NCI-H187 (cell line): ENCODE results near the gene NFRKB.

Source experiments
- DNase-seq, 2 experiments: peaks; one replicate each; lab custom pipeline; 2025; lab: John Stamatoyannopoulos, UW

Gene NFRKB

DNA sequence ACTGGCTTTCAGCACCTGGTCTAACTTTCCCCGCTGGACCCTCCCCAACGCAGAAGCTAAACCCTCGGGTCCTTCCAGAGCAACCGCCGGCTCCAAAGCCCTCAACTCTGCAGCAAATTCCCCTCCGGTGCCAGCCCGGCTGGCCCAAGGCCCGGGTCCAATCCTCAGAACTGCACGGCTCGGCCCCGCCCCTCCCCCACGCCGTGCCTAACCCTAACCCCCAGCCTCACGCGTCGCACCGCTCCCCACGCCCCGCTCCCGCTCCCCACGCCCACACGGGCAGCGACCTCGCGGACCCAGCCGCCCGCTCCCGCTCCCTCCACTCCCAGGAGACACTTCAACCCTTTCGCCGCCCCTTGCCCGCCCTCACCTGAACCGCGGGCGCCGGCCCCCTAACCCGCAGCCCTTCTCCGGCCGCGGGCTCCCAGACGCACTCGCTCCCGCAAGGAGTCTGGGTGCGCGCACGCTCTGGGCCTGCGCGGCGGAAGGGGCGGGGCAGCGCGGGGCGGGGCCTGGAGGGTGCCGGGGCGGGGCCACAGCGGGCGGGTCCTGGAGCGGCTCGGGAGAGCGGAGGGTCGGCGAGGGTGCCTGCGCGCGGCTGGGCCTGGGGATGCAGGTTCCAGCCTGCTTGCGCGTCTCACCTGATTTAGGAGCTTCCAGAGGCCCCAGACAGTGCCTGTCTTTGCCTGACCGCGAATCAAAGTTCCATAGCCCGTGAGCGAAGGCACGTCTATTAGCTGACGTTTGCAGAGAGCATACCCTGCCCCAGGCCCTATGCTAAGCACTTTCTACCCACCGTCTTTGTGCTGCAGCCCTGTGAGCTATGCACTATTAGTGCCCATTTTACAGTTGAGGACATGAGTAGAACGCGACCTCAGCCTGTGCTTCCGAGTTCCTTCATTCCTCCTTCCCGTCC lies at the start of gene NFRKB:
TSS of gene NFRKB (minus strand) at position 453 of the 916 bp plus-strand sequence. CDS start 2,729 bp downstream, outside the sequence.
- peak; percentile 42 to 74 for DNase-seq

DNA sequence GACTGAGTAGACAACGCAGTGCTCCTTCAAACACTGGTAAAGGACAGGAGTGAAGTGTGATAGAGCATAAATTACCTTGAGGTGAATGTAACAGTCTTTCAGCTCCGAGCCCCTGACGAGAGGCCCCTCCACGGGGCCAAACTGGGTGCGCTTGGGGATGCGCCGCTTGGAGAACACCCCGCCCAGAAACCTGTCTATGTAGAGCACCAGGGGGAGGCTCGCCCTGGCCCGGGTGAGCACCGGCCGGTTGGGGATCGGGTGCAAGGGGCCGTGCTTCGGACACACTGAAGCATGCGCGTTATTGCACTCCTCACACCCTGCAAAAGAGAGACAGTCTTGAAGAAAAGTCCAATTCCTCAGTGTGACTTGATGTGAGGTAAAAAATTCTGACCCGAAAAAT lies 49.3 kb upstream of the NFRKB start:
- no peak for DNase-seq

DNA sequence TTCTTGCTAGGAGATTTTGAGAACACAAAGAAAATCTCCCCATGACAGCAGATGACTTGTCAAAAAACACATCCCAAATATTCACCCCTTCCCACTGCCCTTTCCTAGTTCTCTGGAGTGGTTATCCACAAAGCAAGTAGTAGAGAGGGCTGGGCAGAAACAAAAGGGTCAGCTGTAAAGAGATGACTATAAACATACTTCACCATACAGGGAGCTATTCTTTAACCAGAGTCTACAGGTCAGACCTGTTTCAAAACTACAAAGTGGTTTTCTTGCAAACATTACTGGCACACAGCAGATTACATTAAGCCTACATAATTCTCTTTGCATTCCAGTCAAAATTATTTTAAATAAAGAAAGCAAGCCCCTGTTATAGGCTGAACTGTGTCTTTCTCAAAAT lies 47.7 kb upstream of the NFRKB start:
- no peak for DNase-seq

GRCh38 chr11:129939510-129939909 lies 44.1 kb upstream of the NFRKB start:
- no peak for DNase-seq

DNA sequence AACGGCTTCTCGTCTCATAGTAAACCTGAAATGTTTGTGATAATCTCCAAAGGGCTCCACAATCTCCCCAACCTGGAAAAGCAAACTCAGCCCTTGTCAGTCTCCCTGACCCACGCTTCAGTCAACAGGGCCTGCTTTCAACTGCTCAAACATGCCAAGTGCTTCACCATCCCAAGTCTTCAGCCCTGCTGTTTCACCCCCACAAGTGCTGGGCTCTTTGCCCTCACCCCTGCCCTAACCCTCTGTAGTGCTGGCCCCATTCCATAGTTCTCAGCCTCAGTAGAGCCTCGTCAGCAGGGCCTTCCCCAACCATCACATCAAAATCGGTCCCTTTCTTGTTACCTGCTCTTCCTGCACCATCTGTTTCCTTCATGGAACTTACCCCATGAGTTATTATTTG lies 43.4 kb upstream of the NFRKB start:
- no peak for DNase-seq

GRCh38 chr11:129937592-129938238 lies 42.3 kb upstream of the NFRKB start:
- peak in 1 of 2 experiments; percentile 7 for DNase-seq

GRCh38 chr11:129935723-129936122 lies 40.3 kb upstream of the NFRKB start:
- DNase-seq: no peak

DNA sequence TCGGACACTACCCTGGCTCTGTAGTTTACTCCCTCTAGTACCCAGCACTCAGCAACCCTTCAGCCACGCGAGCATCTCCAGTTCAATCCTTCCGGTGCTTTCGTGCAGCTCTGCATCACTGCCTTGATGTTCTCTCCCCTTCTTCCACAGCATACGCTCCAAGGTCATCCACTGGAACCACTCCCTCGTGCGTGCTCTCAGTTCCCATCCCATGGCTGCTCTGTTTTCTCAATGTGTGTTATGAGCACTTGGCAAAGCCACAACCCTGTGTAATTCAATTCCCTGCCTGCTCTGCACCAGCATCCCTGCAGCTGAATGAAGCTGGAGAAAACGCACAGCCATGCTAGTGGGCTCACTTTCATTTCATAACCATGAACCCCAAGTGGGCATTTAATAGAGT lies 38.5 kb upstream of the NFRKB start:
- DNase-seq: peak; percentile 28 to 48

GRCh38 chr11:129933262-129933661 lies 37.9 kb upstream of the NFRKB start:
- no peak for DNase-seq

GRCh38 chr11:129932381-129933067 lies 37.1 kb upstream of the NFRKB start:
- DNase-seq: no peak

DNA sequence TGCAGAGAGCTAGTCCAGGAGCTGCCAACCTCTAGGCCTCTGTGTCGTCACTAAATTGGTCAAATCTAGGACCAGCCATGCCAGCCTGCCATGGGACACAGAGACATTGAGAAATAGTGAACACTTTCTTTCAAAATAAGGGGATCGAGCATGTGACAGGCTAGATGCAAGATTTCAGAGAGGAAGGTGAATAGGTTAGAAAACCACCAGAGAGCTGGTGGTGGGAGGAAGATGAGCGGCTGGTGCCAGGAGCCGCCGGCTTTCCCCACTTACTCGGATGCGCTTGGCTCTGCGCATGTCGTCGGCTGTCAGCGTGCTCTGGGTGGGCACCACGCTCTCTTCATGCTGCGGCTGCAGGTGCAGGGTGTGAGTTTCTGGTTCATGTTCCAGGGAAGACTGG lies 35.4 kb upstream of the NFRKB start:
- DNase-seq: no peak

GRCh38 chr11:129930296-129930695 lies 34.9 kb upstream of the NFRKB start:
- DNase-seq: no peak

GRCh38 chr11:129929721-129930120 lies 34.3 kb upstream of the NFRKB start:
- DNase-seq: no peak

DNA sequence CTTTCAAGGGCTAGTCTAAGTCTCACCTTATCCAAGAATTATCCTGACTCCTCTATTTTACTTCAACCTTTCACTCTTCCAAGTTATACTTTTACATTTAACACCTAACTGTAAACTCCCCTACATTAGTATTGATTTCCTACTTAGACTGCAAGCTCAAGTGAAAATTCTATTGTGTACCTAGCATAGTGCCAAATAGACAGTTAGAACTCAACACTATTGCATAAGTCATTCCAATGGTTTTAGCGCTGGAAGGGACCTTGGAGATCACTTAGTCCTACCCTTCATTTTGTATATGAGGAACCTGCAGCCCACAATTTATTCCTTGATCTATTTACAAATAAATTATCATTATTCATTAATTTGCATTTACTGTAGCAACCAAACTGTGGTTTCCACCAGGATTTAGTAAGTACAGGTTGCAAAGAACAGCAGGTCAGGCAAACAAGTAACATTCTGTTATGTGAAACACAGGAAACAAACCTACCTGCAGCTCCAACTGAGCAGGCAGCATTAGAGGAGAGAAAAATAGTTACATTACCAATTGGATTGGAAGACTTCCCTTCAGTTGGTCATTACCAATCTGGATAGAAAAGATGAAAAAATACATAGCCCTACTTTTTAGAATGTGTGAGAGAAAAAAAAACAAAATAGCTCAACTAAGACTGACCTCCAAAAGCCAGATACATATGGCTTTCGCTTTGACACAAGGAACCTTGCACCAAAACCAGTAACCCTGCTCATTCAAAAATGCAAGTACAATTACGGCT lies 33.7 kb upstream of the NFRKB start:
- DNase-seq: no peak

GRCh38 chr11:129922674-129923073 lies 27.3 kb upstream of the NFRKB start:
- no peak for DNase-seq

GRCh38 chr11:129918361-129918760 lies 23.0 kb upstream of the NFRKB start:
- DNase-seq: no peak

DNA sequence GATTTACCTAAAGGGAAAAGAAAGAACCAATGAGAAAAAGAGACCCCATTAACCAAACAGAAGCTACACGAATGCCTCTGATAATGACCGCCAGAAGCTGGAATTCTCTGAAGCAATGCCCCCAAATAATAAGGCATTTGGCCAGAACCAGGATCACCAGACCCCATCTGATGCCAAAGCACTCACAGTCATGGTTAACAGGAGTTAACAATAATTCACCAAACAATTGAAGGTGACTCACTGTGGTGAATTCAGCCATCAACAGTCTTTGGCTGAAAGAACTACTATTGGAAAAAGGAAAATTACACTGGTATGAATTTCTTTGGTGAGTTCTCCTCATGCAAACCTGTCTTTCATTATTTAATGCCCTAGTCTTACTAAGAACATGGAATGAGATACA lies 21.9 kb upstream of the NFRKB start:
- DNase-seq: no peak

GRCh38 chr11:129911298-129911697 lies 15.9 kb upstream of the NFRKB start:
- DNase-seq: no peak

DNA sequence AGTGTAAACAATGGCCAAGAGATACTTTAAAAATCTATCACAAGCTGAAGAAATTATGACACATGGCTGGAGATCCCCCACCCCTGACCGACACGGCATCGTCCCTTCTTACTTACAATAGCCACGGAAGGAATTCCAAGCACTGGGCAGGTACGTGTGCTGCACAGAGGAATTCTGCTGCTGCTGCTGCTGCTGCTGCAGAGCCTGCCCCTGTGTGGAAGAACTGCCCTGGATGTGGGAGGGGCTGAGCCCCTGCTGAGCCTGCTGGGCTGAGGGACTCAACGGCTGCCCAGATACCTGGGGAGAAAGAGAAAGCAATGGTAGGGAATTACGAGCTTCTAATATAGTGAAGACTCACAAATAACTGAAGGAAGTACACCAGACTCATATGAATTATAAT lies 15.0 kb upstream of the NFRKB start:
- DNase-seq: no peak

DNA sequence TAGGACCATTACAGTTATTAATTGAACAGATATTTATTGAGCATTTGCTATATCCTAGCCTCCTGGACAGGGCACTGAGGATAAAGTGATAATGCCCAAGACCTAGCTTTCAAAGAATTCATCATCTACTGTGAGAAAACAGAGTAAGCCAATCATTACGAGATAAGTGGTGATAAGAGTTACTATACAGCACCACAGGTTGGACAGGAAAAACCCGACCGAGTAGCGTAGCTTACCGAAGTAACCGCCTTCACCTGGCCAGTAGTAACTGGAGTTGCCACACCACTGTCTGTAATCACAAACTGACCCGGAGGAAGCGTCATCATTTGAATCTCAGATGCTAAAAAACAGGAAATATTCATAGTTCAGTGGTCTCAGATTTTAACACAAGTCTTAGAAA lies 10.0 kb upstream of the NFRKB start:
- no peak for DNase-seq

DNA sequence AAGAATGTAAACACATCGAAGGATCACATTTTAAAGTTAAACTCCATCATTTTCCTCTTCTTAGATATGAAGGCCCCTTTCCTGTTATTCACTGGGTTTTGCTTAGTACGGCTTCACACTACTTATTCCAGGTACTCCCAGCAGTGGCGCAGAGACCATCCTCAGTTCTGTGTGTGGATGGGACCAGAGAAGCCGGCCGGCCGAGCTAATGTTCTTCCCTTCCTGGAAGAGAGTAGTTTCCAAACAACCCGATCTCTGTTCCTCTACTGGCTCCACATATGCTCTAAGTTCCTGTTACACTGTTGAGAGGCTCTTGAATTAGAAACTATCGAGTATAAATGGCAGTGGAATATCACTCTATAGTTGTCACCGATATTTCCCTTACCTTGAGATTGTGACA lies 684 bp upstream of the NFRKB start:
- no peak for DNase-seq
